ENCODE data around the gene KIRREL1.

KIRREL1 gene

DNA sequence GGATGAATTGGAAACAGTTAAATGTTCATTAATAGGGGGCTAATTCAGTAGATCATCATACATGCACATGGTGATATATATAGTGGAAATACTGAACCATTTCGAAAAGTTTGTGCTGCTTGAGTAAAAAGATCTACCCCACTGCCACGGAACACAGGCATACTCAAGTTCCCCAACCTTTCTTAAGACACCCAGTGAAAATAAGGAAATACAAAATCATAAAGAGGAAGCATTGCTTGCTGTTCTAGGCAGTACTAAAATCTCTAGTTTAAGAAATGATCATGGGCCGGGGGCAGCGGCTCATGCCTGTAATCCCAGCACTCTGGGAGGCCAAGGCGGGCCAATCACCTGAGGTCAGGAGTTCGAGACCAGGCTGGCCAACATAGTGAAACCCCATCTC is 37.6 kb upstream of the KIRREL1 start:
- no peaks in the 10 kb centered on the region for H3K36me3 ChIP-seq (ENCODE audit: control insufficient read depth, low read length)
- no peaks in the 10 kb centered on the region for H3K79me2 ChIP-seq (ENCODE audit: control insufficient read depth, low read length)
- H3K9me3 ChIP-seq (ENCODE audit: control insufficient read depth, insufficient read depth, low read length) = no peaks in the 10 kb centered on the region
- TF ChIP-seq, protein P1, sequence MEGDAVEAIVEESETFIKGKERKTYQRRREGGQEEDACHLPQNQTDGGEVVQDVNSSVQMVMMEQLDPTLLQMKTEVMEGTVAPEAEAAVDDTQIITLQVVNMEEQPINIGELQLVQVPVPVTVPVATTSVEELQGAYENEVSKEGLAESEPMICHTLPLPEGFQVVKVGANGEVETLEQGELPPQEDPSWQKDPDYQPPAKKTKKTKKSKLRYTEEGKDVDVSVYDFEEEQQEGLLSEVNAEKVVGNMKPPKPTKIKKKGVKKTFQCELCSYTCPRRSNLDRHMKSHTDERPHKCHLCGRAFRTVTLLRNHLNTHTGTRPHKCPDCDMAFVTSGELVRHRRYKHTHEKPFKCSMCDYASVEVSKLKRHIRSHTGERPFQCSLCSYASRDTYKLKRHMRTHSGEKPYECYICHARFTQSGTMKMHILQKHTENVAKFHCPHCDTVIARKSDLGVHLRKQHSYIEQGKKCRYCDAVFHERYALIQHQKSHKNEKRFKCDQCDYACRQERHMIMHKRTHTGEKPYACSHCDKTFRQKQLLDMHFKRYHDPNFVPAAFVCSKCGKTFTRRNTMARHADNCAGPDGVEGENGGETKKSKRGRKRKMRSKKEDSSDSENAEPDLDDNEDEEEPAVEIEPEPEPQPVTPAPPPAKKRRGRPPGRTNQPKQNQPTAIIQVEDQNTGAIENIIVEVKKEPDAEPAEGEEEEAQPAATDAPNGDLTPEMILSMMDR (IDR thresholded peaks at IDR 0.05; ENCODE audit: low read depth, low read length, poor library complexity, severe bottlenecking) = no peak
- TF ChIP-seq EZH2phosphoT487 (IDR thresholded peaks at IDR 0.05; ENCODE audit: borderline replicate concordance, low read length) = no peak
- no peaks in the 10 kb centered on the region for H3K4me1 ChIP-seq (ENCODE audit: control insufficient read depth, low read length)
- no peak overlapping the region for H3K4me2 ChIP-seq (ENCODE audit: low read length)
- H3K9me2 ChIP-seq (replicated peaks; ENCODE audit: control insufficient read depth, low read length) = no peaks in the 10 kb centered on the region
- no peak overlapping the region for H3K27ac ChIP-seq (ENCODE audit: low read depth, low read length)
- no peaks in the 10 kb centered on the region for H3F3A ChIP-seq (ENCODE audit: control insufficient read depth, insufficient read depth)
- no peak overlapping the region for H3K4me3 ChIP-seq (ENCODE audit: low read length)
- H4K20me1 ChIP-seq (ENCODE audit: control insufficient read depth, insufficient read depth, low read depth, low read length) = no peaks in the 10 kb centered on the region
- peaks cover 17% of the 10 kb centered on the region for H3K27me3 ChIP-seq (ENCODE audit: control insufficient read depth, low read length)

DNA sequence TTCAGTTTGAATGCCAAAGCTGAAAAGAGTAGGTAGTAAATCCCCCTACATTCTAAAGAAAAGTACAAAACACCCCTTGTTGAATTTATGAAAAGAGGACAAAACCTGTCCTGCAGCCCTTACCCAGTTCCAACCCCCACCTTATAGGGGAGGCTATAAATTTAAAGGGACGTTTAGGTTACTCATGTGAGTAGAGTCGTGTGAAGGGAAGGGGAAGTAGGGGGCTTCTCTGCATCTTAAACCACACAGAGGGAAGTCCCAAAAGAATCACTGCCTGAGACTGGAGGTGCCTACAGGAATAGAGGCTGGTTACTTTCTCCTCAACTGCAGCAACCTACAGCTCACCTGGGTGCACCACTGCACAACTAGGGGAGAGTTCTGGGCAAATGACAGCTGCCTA is 36.7 kb upstream of the KIRREL1 start:
- Histone ChIP-seq H3K36me3 (ENCODE audit: control insufficient read depth, low read length) (no peaks in the 10 kb centered on the region), H3K4me1 (ENCODE audit: control insufficient read depth, low read length) (no peaks in the 10 kb centered on the region), H3K27me3 (ENCODE audit: control insufficient read depth, low read length) (peaks cover 21% of the 10 kb centered on the region), H4K20me1 (ENCODE audit: control insufficient read depth, insufficient read depth, low read depth, low read length) (no peaks in the 10 kb centered on the region), H3K9me2 (replicated peaks; ENCODE audit: control insufficient read depth, low read length) (no peaks in the 10 kb centered on the region), H3K4me3 (ENCODE audit: low read length) (no peak overlapping the region), H3K4me2 (ENCODE audit: low read length) (no peak overlapping the region), H3K9me3 (ENCODE audit: control insufficient read depth, insufficient read depth, low read length) (no peaks in the 10 kb centered on the region), H3K79me2 (ENCODE audit: control insufficient read depth, low read length) (no peaks in the 10 kb centered on the region), H3F3A (ENCODE audit: control insufficient read depth, insufficient read depth) (no peaks in the 10 kb centered on the region), H3K27ac (ENCODE audit: low read depth, low read length) (no peak overlapping the region)
- TF ChIP-seq, protein P1 (IDR thresholded peaks at IDR 0.05; ENCODE audit: low read depth, low read length, poor library complexity, severe bottlenecking) = no peak
- no peak for TF ChIP-seq EZH2phosphoT487 (IDR thresholded peaks at IDR 0.05; ENCODE audit: borderline replicate concordance, low read length)

DNA sequence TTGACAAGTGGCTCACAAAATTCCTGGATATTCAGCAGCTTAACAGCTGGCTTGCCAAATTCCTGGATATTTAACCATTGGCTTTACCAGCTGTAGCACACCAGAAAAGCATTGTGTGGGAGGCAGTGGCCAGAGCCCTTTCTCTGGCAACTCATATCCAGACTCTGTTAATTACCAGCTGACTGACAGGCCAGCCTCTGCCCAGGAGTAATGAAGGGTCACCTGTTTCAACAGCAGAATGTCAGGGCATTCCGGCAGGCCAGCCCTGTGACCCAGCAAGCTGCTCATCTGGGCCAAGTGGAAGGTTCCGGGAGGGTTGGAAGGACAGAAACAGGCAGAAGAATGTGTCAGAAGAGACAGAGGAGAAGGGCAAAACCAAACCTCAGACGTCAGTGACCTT is 35.2 kb upstream of the KIRREL1 start:
- no peaks in the 10 kb centered on the region for H3K4me1 ChIP-seq (ENCODE audit: control insufficient read depth, low read length)
- H3K4me3 ChIP-seq (ENCODE audit: low read length) = no peak overlapping the region
- no peak overlapping the region for H3K27ac ChIP-seq (ENCODE audit: low read depth, low read length)
- H3K4me2 ChIP-seq (ENCODE audit: low read length) = no peak overlapping the region
- H3K36me3 ChIP-seq (ENCODE audit: control insufficient read depth, low read length) = no peaks in the 10 kb centered on the region
- H3K9me3 ChIP-seq (ENCODE audit: control insufficient read depth, insufficient read depth, low read length) = no peaks in the 10 kb centered on the region
- H3K79me2 ChIP-seq (ENCODE audit: control insufficient read depth, low read length) = no peaks in the 10 kb centered on the region
- no peaks in the 10 kb centered on the region for H3F3A ChIP-seq (ENCODE audit: control insufficient read depth, insufficient read depth)
- TF ChIP-seq EZH2phosphoT487 (IDR thresholded peaks at IDR 0.05; ENCODE audit: borderline replicate concordance, low read length) = no peak
- TF ChIP-seq, protein P1 (IDR thresholded peaks at IDR 0.05; ENCODE audit: low read depth, low read length, poor library complexity, severe bottlenecking) = no peak
- no peaks in the 10 kb centered on the region for H4K20me1 ChIP-seq (ENCODE audit: control insufficient read depth, insufficient read depth, low read depth, low read length)
- peaks cover 35% of the 10 kb centered on the region for H3K27me3 ChIP-seq (ENCODE audit: control insufficient read depth, low read length)
- no peaks in the 10 kb centered on the region for H3K9me2 ChIP-seq (replicated peaks; ENCODE audit: control insufficient read depth, low read length)

DNA sequence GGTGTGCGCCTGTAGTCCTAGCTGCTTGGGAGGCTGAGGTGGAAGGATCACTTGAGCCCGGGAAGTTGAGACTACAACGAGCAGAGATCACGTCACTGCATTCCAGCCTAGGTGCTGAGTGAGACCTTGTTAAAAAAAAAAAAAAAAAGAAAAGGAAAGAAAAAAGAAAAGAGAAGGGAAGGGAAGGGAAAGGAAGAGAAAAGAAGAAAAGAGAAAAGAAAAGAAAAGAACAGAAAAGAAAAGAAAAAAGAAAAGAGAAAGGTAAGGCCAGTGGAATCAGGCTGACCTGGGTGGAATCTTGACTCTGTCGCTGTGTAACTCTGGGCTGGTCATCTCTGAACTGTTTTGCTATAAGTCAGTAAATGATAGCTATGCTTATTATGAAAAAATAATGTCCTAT is 33.7 kb upstream of the KIRREL1 start:
- H3K4me3 ChIP-seq (ENCODE audit: low read length) = no peak overlapping the region
- no peaks in the 10 kb centered on the region for H3F3A ChIP-seq (ENCODE audit: control insufficient read depth, insufficient read depth)
- H3K27me3 ChIP-seq (ENCODE audit: control insufficient read depth, low read length) = peaks cover 44% of the 10 kb centered on the region
- no peaks in the 10 kb centered on the region for H3K36me3 ChIP-seq (ENCODE audit: control insufficient read depth, low read length)
- no peaks in the 10 kb centered on the region for H3K9me2 ChIP-seq (replicated peaks; ENCODE audit: control insufficient read depth, low read length)
- no peak for TF ChIP-seq EZH2phosphoT487 (IDR thresholded peaks at IDR 0.05; ENCODE audit: borderline replicate concordance, low read length)
- TF ChIP-seq, protein P1 (IDR thresholded peaks at IDR 0.05; ENCODE audit: low read depth, low read length, poor library complexity, severe bottlenecking) = no peak
- no peaks in the 10 kb centered on the region for H3K9me3 ChIP-seq (ENCODE audit: control insufficient read depth, insufficient read depth, low read length)
- no peak overlapping the region for H3K27ac ChIP-seq (ENCODE audit: low read depth, low read length)
- H3K79me2 ChIP-seq (ENCODE audit: control insufficient read depth, low read length) = no peaks in the 10 kb centered on the region
- no peaks in the 10 kb centered on the region for H4K20me1 ChIP-seq (ENCODE audit: control insufficient read depth, insufficient read depth, low read depth, low read length)
- no peaks in the 10 kb centered on the region for H3K4me1 ChIP-seq (ENCODE audit: control insufficient read depth, low read length)
- H3K4me2 ChIP-seq (ENCODE audit: low read length) = no peak overlapping the region
